Right lobe of liver (tissue), 6 donors: Measurements from ENCODE around the gene GALNT2. TPM values are rescaled to one million over a fixed set of nuclear protein-coding genes. Genes with fewer than 3 reads are reported as not detected.

Experiments used
- ATAC-seq, 4 donors: fragments of 200-7000 bp; cut with Tn5 transposase; one replicate each; pipeline ENCODE4 v1.9.1; 2020; ENCODE audit warnings: mild to moderate bottlenecking in 4 of 4, moderate library complexity in 4 of 4
- DNase-seq, 3 donors: peaks; one replicate each; pipeline ENCODE4 v3.0.0-alpha.2; 2020
- H3K27ac ChIP-seq, 3 donors: fragments of 200-600 bp; one replicate each; pipeline ENCODE4 v1.8.0; 2022
- H3K27me3 ChIP-seq, 2 donors: fragments of 200-600 bp; one replicate each; pipeline ENCODE4 v1.8.0; 2022
- H3K36me3 ChIP-seq, 4 donors: fragments of 200-600 bp; sonication (generic) in 1 of 4; one replicate each; pipeline versions ENCODE4 v1.5.1 to v1.8.0; 2017 to 2022; ENCODE audit warnings: control low read depth in 1 of 4
- H3K4me1 ChIP-seq, 4 donors: fragments of 200-600 bp; sonication (generic) in 1 of 4; one replicate each; pipeline versions ENCODE4 v1.5.1 to v1.8.0; 2017 to 2022; ENCODE audit warnings: control low read depth in 1 of 4
- H3K4me3 ChIP-seq, 3 donors: fragments of 200-600 bp; one replicate each; pipeline ENCODE4 v1.8.0; 2022
- H3K9me3 ChIP-seq, 4 donors: fragments of 200-600 bp; sonication (generic) in 1 of 4; one replicate each; pipeline versions ENCODE4 v1.5.1 to v1.8.0; 2017 to 2022; ENCODE audit warnings: control low read depth in 1 of 4
- CTCF ChIP-seq, 4 donors: fragments of 200-600 bp in 3 of 4; fragments of 450-650 bp in 1 of 4; IDR thresholded peaks; one replicate each; pipeline versions ENCODE4 v1.5.1 to v1.8.0; 2016 to 2022; ENCODE audit warnings: antibody characterized with exemption in 4 of 4, mild to moderate bottlenecking in 2 of 4
- POLR2A ChIP-seq: fragments of 450-650 bp; IDR thresholded peaks from one replicate; pipeline ENCODE4 v1.6.1; 2017; ENCODE audit warnings: antibody characterized with exemption, mild to moderate bottlenecking
- WGBS: methylation state at CpG from one replicate; pipeline ENCODE4 v1.1.6; 2018; ENCODE audit warnings: low coverage, low lambda C conversion rate; ENCODE audit not compliant: insufficient coverage; ENCODE audit errors: missing lambda C conversion rate; 5-methylcytosine and 5-hydroxymethylcytosine counted together
- intact Hi-C, 2 donors: fragments of 100-400 bp; cut with DNase I; formaldehyde crosslinking; loops; one replicate each; pipeline versions ENCODE4 v1.11.2 to v1.14.1; 2022
- total RNA-seq, 6 experiments: library from RNA; depleted of rRNA in 2 of 6; stranded (reverse); fragments of >200 nt in 2 of 6; fragmentation: NEBNext Ultra II Directional in 3 of 6; extraction: Animal tissue kit (Norgen Biotek cat#: 25700) in 3 of 6; gene quantifications; one replicate each; pipeline versions ENCODE4 v1.1.0 to v1.2.4, GENCODE V29; 2016 to 2023
- donor health status: DM: no; HTN: yes; CAD: no.
- donor health status: DM: no; HTN: no; CAD: no.
- donor health status: DM: no; HTN: no; CAD: no.
- donor health status: DM: no; HTN: yes; CAD: no.
- donor health status: DM: no; HTN: yes; CAD: no.

Gene GALNT2
- total RNA-seq, 6 experiments from 2014 or later: 58.0 to 152 (median 131) TPM

- WGBS: 86% methylated on average over 9 of the region's 12 CpGs
- DNase-seq (no peak), ATAC-seq (no peak)
- TF ChIP-seq POLR2A: no peak
- Histone ChIP-seq H3K36me3 (no peaks in the 10 kb centered on the region), H3K4me3 (no peak overlapping the region), H3K9me3 (no peaks in the 10 kb centered on the region), H3K4me1 (peaks cover 0 to 8% (median 0%) of the 10 kb centered on the region in 4 donors), H3K27me3 (no peaks in the 10 kb centered on the region), H3K27ac (no peak overlapping the region)
- intact Hi-C loops: no loop called here
These were observed 24.6 kb downstream of the GALNT2 start for GRCh38 chr1:230091473-230092231.

- intact Hi-C loops: no loop called here
- peaks cover 0 to 6% (median 0%) of the 10 kb centered on the region in 4 donors for H3K4me1 ChIP-seq
- no peak overlapping the region for H3K27ac ChIP-seq
- no peaks in the 10 kb centered on the region for H3K36me3 ChIP-seq
- no peak for ATAC-seq
- no peaks in the 10 kb centered on the region for H3K27me3 ChIP-seq
- no peaks in the 10 kb centered on the region for H3K9me3 ChIP-seq
- DNase-seq: no peak
- no peak overlapping the region for H3K4me3 ChIP-seq
- TF ChIP-seq CTCF (IDR thresholded peaks at IDR 0.05): no peak
- no peak for TF ChIP-seq POLR2A
- 73% methylated on average over 2 of the region's 14 CpGs for WGBS
These were observed 27.7 kb downstream of the GALNT2 start for GRCh38 chr1:230094746-230095145.

- H3K4me3 ChIP-seq: no peak overlapping the region
- DNase-seq (no peak), ATAC-seq (no peak)
- TF ChIP-seq POLR2A (no peak), CTCF (IDR thresholded peaks at IDR 0.05) (no peak)
- intact Hi-C loops: no loop called here
- no peak overlapping the region for H3K27ac ChIP-seq
- no peaks in the 10 kb centered on the region for H3K4me1 ChIP-seq
- no peaks in the 10 kb centered on the region for H3K27me3 ChIP-seq
- 67% methylated on average over 1 of the region's 5 CpGs for WGBS
- H3K9me3 ChIP-seq: no peaks in the 10 kb centered on the region
- H3K36me3 ChIP-seq: no peaks in the 10 kb centered on the region
These were observed 28.9 kb downstream of the GALNT2 start for GRCh38 chr1:230095938-230096337.

GRCh38 chr1:230097370-230097769, 30.3 kb downstream of the GALNT2 start:
- ATAC-seq: no peak
- Histone ChIP-seq H3K36me3 (no peaks in the 10 kb centered on the region), H3K27me3 (no peaks in the 10 kb centered on the region), H3K27ac (no peak overlapping the region), H3K4me3 (no peak overlapping the region), H3K9me3 (no peaks in the 10 kb centered on the region), H3K4me1 (no peaks in the 10 kb centered on the region)
- 96% methylated on average over 4 of the region's 4 CpGs for WGBS
- DNase-seq: no peak
- no peak for TF ChIP-seq CTCF (IDR thresholded peaks at IDR 0.05)
- no peak for TF ChIP-seq POLR2A
- intact Hi-C loops: no loop called here

GRCh38 chr1:230098723-230099122, 31.7 kb downstream of the GALNT2 start:
- DNase-seq (no peak), ATAC-seq (no peak)
- Histone ChIP-seq H3K9me3 (no peaks in the 10 kb centered on the region), H3K36me3 (no peaks in the 10 kb centered on the region), H3K4me3 (no peak overlapping the region), H3K4me1 (peaks cover 0 to 9% (median 3%) of the 10 kb centered on the region in 4 donors), H3K27me3 (no peaks in the 10 kb centered on the region), H3K27ac (no peak overlapping the region)
- WGBS: 98% methylated on average over 5 of the region's 8 CpGs
- TF ChIP-seq POLR2A (no peak), CTCF (IDR thresholded peaks at IDR 0.05) (no peak)
- intact Hi-C loops: no loop called here
